Right ventricle myocardium inferior (tissue), 1 donor: Measurements from ENCODE around the gene NR2F1-AS1. TPM values are rescaled to one million over a fixed set of nuclear protein-coding genes. Genes with fewer than 3 reads are reported as not detected.

Experiments used
- ATAC-seq: fragments of 200-7000 bp; cut with Tn5 transposase; one replicate; pipeline ENCODE4 v1.9.1; 2020; ENCODE audit warnings: mild to moderate bottlenecking, moderate library complexity
- DNase-seq: peaks from one replicate; pipeline ENCODE4 v3.0.0; 2021; ENCODE audit errors: missing footprints
- intact Hi-C: fragments of 100-400 bp; cut with DNase I; formaldehyde crosslinking; loops from one replicate; pipeline ENCODE4 v1.11.0; 2022
- total RNA-seq: library from RNA; stranded (reverse); fragmentation: NEBNext Ultra II Directional; extraction: Animal tissue kit (Norgen Biotek cat#: 25700); gene quantifications from one replicate; pipeline ENCODE4 v1.2.1, GENCODE V29; 2021
- donor health status: DM: no; HTN: yes; CAD: no; lungs with severe emphysema.

NR2F1-AS1 gene
- total RNA-seq, 1 donor from 2014 or later: 0.60 TPM

GRCh38 chr5:93384026-93384425 is 197.0 kb downstream of the NR2F1-AS1 start:
- ATAC-seq: no peak
- intact Hi-C loops: no loop called here
- no peak for DNase-seq

- ATAC-seq: no peak
- no peak for DNase-seq
- intact Hi-C loops: no loop called here
Observed at GRCh38 chr5:93382188-93382825, 198.7 kb downstream of the NR2F1-AS1 start.

GRCh38 chr5:93381057-93381456 is 200.0 kb downstream of the NR2F1-AS1 start:
- DNase-seq: no peak
- intact Hi-C loops: no loop called here
- ATAC-seq: no peak

- ATAC-seq (no peak), DNase-seq (no peak)
- intact Hi-C loops: no loop called here
Observed at GRCh38 chr5:93378073-93378472, 202.9 kb downstream of the NR2F1-AS1 start.

GRCh38 chr5:93371893-93372292 is 209.1 kb downstream of the NR2F1-AS1 start:
- ATAC-seq: no peak
- intact Hi-C loops: no loop called here

GRCh38 chr5:93364378-93364777 is 216.6 kb downstream of the NR2F1-AS1 start:
- intact Hi-C loops: no loop called here
- ATAC-seq (no peak), DNase-seq (no peak)

More at GRCh38 chr5:93371893-93372292, 209.1 kb downstream of the NR2F1-AS1 start:
- no peak for DNase-seq

GRCh38 chr5:93360436-93361088 is 220.5 kb downstream of the NR2F1-AS1 start:
- intact Hi-C loops: no loop called here
- ATAC-seq (no peak), DNase-seq (no peak)

GRCh38 chr5:93359960-93360305 is 221.1 kb downstream of the NR2F1-AS1 start:
- ATAC-seq (no peak), DNase-seq (no peak)
- intact Hi-C loops: no loop called here

Other genes starting within 250 kb of the NR2F1-AS1 start
- gene NR2F1, start 2.0 kb upstream of the NR2F1-AS1 start, total RNA-seq: 1.3 TPM
- 0.32 TPM for gene POU5F2, start 160.4 kb upstream of the NR2F1-AS1 start, total RNA-seq